GM13976 (cell line): ENCODE results near the gene ACSL6.

Experiments
- DNase-seq: peaks from one replicate; pipeline ENCODE4 v3.0.0; 2012; ENCODE audit warnings: low spot score
- CTCF ChIP-seq: IDR thresholded peaks from 2 replicates; pipeline ENCODE4 v1.5.1; 2012; ENCODE audit warnings: borderline replicate concordance, mild to moderate bottlenecking; ENCODE audit not compliant: insufficient read depth; ENCODE audit errors: extremely low read depth, missing control alignments, control extremely low read depth
- in situ Hi-C: fragments of 300-500 bp; cut with MboI; formaldehyde crosslinking; loops from one replicate; pipeline ENCODE4 v1.12.0; 2022; ENCODE audit warnings: low sequenced_read_pairs, mixed read lengths, inconsistent platforms; ENCODE audit not compliant: unreplicated experiment

ACSL6 gene

DNA sequence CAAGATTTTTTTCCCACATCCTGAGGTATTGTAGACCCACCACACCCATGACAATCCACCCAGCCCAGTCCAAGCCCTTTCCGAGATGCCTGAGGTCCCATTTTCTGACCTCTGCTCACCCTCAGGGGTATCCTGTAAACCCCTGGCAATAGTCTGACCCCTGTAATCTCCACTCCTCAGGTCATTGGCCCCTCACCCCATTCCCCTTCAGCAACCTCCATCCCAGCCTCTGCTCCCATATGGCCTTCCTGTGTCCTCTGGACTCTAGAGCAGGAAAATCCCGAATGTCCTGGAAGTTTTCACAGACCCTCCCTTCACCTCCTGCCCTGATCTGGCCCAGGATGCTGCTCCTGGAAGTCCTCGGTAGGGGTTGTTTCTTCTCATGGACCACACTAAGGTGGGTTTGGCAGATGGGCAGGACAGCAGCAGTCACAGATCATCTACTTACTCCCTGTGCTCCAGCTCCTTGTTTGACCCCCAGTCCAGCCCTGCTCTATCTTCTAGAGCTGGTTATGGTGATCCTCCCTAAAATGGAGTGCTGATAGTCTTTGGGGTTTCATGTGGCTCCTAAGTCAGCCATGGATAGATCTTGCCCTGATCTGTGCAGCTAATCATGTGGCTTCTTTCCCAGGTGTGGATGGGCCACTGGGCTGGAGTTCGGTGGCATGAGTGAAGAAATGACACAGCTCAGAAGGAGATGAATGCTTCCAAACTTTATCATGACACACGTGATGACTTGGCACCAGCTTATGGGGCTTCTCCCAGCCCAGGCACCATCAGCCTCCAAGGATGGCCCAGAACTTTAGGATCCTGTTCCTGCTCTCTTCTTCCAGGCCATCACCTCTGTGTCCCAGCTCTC is 12.0 kb upstream of the ACSL6 start:
- in situ Hi-C loops, result loop anchor here (25.0 kb wide), 1 partner anchor 586 kb away; no protein-coding TSS in a partner anchor
- no peak for DNase-seq
- no peak for TF ChIP-seq CTCF

- TF ChIP-seq CTCF, result no peak
- in situ Hi-C loops, result loop anchor here (25.0 kb wide), 1 partner anchor 585 kb away; no protein-coding TSS in a partner anchor
- DNase-seq, result no peak
Measured at GRCh38 chr5:132022737-132023136, 11.3 kb upstream of the ACSL6 start.

GRCh38 chr5:132021654-132022053 is 10.2 kb upstream of the ACSL6 start:
- TF ChIP-seq CTCF, result no peak
- DNase-seq, result no peak
- in situ Hi-C loops, result loop anchor here (25.0 kb wide), 1 partner anchor 584 kb away; no protein-coding TSS in a partner anchor

DNA sequence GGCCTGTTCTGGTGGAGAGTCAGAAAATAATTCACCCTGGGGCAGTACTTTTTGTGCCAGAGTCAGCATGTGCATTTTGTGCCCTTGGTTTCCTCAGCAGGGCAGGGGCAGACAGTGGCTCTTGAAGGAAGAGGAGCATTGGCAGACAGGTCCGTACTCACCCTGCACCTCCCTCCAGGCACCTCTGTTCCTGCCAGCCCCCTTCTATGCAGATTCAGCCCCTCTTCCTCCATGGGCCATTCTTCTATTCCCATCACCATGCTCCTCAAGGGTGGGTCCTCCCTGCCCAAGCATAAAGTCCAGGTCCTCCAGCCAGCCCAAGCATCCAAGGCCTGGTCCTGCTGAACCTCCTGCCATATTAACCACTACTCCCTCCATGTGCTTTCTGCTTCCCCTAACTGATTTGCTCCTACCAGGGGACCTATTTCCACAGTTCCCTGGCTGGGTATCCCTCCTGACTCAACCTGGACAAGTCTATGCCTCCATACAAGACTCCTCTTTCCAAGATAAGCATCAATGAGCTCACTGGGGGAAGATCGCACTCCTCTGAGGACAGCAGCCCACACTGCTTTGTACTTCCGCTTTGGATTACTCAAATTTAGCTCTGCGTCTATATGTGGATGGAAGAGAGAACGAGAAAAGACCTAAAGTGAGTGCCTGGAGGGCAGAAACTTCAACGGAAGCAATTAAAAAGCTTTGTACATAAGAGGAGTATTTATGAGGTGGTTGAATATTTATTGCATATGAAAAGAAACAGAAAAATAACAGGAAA is 9.3 kb upstream of the ACSL6 start:
- in situ Hi-C loops, result loop anchor here (25.0 kb wide), 1 partner anchor 583 kb away; no protein-coding TSS in a partner anchor
- DNase-seq, result no peak
- TF ChIP-seq CTCF, result no peak

DNA sequence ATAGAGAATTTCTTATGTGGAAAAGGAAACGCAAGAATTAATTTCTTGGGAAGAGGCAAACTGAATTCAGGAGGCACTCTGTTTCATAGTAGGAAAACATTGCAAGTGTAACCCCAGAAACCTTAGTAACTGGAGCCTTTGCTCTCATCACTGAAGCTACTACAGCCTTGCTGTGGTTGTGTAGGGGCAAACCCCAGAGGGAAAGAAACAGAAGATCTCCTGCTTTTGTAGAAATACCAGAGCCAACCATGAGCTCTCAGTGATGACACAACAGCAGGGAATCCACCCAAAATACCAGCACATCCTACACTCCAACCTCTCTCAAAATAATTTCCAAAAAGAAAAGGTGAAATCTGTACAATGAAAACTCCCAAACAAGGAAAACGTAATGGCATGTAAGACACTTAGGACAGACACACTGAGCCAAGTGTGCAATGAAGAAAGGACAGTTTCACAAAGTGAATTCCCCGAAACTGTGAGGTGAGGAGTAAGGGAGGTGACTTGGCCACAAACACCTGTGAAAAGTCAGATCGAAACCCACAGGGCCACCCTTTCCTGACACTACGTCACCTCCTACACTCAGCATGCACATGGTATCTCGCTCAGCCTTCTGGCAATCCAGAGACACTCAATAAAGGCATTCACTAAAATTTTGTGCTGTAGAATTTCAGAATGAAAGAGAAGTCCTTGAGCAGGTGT is 8.5 kb upstream of the ACSL6 start:
- in situ Hi-C loops, result loop anchor here (25.0 kb wide), 1 partner anchor 583 kb away; no protein-coding TSS in a partner anchor
- DNase-seq, result peak; percentile 75
- TF ChIP-seq CTCF, result no peak

- no peak for TF ChIP-seq CTCF
- in situ Hi-C loops, result loop anchor here (25.0 kb wide), 1 partner anchor 582 kb away; no protein-coding TSS in a partner anchor
- no peak for DNase-seq
Measured at GRCh38 chr5:132019337-132019736, 7.9 kb upstream of the ACSL6 start.
